HS-27A (cell line): Measurements from ENCODE around the gene CAPN9.
"Not testable (repeated sequence)": the region's sequence is repeated elsewhere in the genome, so short reads cannot be mapped to it uniquely, and the experiment has no call there.

Source experiments
- DNase-seq: peaks from one replicate; pipeline ENCODE4 v3.0.0-alpha.2; 2012; ENCODE audit warnings: low read depth, missing footprints

Gene CAPN9

DNA sequence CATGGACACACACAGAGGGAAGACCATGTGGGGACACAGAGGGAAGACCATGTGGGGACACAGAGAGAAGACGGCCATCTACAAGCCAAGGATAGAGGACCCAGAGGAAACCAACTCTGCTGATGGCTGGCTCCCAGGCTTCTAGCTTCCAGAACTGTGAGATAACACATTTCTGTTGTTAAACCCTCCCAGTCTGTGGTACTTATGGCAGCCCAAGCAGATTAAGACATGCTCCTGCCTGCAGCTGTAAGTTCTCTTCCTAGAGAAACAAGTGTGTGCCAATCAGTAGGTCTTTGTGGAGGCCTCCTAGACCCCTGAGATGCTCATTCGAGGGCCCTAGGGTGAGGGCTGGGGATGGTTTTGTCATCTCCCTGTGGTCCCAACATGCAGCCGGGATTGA is 35.9 kb upstream of the CAPN9 start:
- DNase-seq, result no peak

DNA sequence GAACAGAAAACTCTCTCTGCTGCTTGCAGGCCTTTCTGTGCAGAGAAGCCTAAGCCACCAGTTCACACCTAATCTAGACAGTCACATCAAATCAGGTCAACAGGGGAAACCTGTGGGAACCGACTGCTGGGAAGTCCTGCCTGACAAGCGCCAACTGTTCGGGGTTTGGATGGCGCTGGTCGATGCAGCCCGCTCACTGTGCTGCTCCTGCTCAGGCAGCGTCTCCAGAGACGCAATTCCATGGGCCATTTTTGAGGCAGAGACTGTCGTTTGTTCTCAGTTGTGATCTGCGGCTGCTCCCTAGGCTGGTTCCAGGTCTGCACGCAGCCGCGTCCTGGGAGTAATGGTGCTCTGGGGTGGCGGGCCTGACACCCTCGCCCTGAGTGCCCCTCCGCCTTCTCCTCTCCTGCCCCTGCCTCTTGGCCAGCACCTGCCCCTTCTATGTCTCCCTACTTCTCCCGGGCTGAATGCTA is 34.7 kb upstream of the CAPN9 start:
- DNase-seq, result no peak

DNA sequence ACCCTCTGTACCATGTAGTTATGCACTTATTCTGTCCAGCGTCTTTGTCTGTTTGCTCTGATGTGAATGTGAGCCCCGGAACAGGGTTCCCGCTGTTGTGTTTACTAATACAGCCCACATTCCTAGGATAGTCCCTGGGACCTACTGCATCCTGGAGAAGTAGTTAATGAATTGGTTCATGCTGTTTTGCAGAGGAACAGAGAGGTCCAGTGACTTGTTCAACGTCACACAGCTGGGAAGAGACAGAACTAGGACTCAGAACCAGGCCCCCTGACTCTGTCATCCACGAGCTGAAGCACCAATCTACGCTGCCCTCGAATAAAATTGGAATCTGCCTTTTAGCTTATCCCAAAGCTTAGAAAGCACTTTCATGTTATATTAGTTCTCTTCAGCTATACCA is 34.0 kb upstream of the CAPN9 start:
- no peak for DNase-seq

DNA sequence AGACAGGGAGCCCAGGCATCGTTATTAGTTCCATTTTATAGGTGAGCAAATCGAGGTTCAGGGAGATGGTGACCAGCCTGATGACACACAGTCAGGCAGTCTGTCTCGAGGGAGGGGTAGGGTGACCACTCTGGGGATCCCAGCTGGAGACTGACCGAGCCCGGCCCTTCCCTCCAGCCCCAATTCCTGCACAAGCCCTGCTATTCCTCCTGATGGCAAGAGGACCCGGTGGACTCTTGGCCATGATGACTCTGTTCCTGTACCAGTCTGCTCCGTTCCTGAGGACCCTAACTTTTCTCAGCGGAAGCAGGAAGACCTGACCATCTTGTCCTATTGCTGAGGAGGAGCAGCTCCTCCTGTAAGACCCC is 33.7 kb upstream of the CAPN9 start:
- no peak for DNase-seq

DNA sequence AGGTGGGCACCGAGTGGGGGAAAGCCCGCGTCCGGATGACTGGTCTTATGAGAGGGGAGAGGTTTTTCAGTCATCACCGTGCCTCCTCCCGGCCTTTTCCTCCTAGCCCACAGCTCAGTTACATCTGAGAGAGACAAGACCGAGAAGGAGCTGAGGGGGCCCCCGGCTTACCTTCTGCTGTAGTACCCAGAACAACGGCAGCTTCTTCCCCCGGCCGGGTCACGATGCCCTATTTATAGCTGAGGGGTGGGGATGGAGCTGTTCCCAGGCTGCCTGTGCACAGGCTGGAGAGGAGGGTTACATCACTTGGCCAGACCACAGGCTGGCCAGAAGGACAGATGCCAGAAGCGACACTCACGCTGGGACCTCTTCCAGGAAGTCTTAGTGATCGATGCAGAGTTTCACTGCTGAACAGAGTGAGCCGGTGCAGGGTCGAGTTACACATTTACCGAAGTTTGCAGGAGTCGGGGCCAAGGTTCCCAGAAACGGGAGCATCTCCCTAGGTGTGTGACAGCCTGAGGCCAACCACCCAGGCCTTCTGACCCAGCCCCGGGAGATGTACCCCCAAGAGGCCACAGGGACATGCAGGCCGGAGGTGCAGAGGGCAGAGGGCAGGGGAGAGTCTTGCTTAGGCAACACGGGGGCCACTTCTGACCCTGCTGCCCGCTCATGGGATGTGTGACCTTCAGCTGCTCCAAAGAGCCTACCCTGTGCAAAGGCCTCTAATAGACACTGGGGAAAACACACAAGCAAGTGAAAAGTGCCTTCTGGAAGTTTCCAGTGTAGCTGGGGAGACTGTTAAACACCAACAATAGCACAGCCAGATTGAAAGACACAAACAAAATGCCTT is 33.0 kb upstream of the CAPN9 start, which contains the start of gene AGT:
TSS of gene AGT (minus strand) at position 208 of the 850 bp plus-strand sequence. CDS start 3,299 bp downstream, outside the sequence.
- DNase-seq, result peak; percentile 17

DNA sequence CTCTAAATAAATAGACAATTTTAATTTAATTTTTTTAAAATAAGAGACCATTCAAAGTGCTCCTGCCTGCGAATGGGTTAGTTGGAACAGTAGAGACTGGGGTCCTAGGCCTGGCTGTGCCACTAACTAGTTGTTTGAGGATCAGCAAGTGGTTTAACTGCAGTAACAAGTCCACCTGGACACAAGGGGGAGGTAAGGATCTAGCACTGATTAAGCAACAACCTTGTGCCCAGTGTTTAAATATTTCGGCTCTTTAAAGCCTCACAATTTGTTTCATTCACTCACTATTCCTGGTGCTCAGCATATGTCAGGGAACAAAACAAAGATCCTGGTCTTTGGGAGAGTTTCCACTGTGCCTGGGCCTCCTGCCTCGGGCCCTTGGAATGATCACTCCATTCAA is 31.7 kb upstream of the CAPN9 start:
- DNase-seq, result no peak

DNA sequence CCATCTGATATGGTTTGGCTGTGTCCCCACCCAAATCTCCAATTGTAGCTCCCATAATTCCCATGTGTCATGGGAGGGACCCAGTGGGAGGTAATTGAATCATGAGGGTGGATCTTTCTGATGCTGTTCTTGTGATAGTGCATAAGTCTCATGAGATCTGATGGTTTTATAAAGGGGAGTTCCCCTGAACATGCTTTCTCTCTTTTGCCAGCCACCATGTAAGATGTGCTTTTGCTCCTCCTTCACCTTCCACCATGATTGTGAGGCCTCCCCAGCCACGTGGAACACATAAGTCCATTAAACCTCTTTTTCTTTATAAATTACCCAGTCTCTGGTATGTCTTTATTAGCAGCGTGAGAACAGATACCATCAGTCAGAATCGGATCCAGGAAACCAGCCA is 30.7 kb upstream of the CAPN9 start:
- DNase-seq, result not testable (repeated sequence)

DNA sequence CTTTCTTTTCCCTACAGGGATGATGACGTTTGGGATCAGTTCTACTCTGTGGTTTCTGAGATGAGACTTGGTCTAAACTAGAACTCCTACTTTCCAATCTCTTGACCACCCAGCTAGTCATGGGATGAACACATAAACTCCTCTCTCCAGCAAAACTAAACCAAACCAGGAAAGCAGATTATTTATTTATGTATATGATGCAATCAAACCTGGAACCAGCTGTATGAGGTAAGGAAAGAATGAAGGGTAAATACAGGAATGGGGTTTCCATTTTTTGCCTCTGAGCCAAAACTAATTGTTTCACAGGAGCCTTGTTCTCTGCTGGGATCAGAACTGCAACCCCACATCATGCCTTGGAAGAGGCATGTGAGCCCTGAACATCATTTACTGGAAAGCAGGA is 29.9 kb upstream of the CAPN9 start:
- DNase-seq, result no peak

DNA sequence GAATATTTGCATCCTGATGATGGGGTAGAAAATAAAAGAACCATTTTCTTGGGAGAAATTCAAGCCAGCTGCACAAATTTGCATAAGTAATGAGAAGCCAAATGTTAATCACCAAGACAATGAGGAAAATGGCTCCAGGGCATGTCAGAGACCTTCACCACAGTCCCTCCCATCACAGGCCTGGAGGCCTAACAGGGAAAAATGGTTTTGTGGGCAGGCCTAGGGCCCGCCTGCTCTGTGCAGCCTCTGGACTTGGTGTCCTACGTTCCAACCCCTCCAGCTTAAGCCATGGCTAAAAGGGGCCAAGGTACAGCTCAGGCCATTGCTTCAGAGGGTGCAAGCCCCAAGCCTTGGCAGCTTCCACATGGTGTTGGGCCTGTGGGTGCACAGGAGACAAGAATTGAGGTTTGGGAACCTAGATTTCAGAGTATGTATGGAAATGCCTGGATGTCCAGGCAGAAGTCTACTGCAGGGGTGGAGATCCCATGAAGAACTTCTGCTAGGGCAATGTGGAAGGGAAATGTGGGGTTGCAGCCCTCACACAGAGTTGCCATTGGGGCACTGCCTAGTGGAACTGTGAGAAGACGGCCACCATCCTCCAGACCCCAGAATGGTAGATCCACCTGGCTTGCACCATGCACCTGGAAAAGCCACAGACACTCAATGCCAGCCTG is 25.2 kb upstream of the CAPN9 start:
- not testable (repeated sequence) for DNase-seq

DNA sequence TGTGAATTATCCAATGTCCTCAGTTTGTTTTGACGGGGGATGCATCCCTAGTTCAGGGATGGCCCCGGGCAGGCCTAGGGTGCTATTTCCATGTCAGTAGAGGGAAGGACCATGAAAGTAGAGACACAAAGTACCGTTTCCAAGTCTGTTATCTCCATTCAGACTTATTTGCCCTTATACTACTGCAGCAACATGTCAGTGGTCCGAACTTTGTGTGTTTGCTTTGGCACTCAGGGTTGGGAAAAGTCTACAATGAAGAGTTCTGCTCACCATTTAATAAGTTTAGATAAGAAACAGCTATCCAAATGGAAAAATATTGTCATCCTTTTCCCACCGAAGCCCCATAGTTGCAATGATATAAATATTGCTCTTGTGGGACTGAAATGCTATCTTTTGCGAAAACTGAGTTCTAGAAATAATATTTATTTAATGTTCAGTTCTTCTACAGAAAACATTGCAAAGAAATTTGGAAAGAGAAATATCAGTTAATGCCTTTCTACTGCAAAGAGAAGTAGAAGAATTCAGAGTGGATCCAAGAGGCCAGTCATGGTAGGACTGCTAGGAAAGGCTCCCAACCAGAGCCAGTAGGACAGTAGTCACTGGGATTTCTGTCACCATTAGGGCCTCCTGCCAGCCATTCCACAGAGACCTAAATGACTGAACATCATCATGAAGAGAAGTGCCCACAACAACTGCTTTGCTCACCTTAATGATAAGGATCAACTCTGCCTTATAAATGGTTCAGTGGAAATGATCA is 21.8 kb upstream of the CAPN9 start:
- no peak for DNase-seq

DNA sequence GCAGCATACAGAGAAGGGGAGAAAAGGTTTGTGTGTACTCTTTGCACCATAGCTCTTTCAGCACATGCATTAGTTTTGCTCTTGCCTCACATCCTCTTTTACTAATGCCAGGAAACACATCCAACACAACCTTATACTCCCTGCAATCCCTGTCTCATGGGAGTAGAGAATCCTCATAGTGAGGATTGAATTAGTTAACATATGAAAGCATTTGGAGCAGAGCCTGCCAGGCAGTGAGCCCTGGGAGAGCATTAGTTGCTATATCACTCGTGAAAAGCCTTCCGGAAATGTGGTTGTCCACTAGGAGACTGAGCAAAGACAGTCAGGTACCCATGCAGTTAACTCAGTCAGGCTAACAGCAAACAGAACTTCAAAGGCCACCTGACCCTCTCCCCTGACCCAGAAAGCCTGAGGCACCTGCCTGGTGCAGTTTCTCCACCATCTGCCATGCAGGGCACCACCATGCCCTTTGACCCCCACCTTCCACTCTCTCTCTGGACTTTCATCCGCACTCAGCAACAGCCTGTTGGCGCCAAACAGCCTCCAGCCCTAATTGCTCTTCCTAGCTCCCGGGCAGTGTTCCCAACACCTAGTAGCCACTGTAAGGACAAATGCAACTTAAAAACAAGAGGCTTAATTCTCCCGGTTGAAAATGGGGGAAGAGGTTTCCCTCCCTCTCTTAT is 18.3 kb upstream of the CAPN9 start:
- no peak for DNase-seq

DNA sequence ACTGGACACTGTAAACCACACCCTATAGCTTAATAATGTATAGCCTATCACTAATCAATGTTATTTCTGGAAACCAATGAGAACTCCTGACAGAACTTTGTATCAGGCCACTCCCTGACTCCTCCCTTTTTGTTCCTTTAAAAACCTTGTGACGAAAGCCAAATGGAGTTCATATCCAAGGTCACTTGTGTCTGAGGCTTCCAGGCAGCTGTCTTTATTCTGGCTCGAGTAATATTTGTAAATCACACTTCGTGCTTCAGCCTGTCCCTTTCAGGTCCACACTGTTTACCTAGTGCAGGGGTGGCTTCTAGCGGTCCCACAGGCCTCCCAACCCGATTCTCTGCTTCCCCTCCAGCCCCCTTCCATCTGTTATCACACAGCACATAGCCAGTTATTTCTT is 16.2 kb upstream of the CAPN9 start:
- no peak for DNase-seq

DNA sequence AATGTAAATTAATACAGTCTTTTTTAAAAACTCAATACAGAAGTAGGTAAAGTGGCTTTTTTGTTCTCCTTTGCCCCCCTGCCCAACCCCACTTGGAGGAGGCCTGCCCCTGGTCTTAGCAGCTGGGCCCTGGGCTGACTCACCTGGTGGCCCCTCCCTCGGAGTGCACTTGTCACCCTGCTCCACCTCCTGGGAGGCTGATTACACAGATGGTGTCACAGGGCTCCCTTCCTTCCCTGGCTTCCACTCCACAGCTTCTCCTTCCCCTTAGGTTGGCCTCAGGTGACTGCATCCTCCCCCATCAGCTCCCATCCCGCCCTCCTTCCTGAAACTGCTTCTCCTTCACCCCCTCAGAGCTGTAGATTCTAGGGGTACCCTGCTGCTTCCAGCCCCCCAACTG is 11.7 kb upstream of the CAPN9 start:
- no peak for DNase-seq

DNA sequence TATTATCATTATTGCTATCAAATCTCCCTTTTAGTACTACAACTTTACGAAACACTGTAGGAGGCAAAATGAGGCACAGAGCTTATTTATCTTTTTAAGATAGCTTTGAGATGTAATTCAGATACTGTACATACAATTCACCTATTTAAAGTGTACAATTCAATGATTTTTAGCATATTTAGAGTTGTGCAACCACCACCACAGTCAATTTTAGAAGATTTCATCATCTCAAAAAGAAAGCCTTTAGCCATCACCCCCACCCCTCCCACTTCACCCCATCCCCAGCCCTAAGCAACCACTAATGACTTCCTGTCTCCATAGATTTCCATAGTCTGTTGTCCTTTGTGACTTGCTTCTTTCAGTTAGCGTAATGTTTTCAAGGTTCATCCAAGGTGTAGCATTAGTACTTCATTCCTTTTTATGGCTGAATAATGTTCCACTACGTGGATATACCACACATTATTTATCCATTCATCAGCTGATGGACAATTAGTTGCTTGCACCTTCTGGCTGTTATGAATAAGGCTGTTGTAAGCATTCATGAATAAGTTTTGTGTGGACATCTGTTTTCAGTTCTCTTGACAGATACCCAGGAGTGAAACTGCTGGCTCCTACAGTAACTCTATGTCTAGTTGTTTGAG is 9.4 kb upstream of the CAPN9 start:
- no peak for DNase-seq

DNA sequence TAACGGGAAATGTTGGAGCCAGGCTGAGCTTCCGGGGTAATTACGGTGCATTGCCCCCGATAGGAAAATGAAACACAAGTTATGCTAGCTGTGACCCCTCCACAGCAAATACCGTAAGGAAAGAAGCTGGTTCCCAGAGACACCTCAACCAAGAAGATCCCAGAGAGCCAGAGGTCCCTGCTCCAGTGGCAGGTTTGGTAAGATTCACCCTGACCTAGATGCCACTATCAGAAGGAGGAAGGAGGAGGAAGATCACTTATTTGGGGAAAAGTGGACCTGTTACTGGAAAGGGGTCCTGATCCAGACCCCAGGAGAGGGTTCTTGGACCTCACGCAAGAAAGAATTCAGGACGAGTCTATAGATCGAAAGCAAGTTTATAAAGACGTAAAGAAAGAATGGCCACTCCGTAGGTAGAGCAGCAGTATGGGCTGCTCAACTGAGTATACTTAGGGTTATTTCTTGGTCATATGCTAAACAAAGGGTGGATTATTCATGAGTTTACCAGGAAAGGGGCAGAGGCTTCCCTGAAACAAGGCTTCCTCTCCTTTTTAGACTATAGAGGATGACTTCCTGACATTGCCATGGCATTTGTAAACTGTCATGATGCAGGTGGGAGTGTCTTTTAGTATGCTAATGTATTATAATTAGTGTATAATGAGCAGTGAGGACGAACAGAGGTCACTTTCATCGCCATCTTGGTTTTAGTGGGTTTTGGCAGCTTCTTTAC is 7.5 kb upstream of the CAPN9 start:
- DNase-seq, result no peak

DNA sequence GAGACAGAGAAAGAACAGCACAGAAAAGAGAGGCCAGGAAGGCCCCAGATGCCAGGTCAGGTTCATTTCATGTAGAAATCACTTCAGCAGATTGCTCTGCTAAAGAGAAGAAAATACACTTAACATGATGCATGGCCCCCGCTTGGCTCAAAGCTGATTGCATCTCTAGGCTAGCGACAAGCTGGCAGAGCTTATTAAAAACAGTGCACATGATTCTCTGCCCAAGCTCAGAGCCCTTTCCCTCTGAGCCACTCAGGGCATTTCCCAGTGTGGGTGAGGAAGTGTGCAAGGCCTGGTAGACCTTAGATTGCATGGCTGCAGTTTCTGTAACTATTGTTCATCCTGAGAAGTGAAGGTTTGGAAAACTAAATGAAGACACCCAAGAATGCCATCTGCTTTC is 3.3 kb upstream of the CAPN9 start:
- no peak for DNase-seq

DNA sequence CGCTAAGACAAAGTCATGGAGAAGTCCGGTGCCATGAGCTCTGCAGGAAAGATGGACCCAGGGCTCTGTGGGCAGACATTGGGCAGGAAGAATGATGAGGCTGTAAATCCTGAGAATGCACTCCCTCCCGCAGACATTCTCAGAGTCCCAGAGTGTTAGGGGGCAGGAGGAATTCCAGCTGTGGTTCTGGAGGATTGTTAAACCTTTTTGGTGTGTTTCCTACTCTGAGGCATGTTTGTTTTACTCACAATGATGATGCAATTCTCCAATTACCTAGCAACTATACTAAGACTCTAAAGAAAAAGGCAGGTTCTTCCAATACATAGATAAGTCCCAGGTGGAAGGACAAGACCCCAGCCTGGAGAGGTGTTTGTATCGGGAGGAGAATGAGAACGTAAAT is 2.8 kb upstream of the CAPN9 start:
- DNase-seq, result no peak

DNA sequence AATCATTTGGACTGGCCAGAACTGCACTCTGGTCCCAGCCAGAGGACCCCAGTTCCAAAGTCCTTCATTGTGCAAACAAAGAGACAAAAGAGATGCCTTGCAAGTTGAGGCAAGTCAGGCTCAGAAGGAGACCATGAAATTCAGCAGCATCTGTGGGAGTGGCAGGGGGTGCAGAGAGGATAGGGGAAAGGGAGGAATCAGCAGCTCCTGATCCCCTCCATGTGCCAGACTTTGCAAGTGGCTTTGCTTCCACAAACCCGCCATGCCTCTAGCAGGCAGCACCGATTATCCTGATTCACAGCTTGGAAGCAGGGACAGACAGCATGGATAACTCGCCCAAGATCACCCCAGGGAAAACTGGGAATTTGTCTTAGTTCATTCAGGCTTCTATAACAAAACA is 2.1 kb upstream of the CAPN9 start:
- DNase-seq, result no peak

DNA sequence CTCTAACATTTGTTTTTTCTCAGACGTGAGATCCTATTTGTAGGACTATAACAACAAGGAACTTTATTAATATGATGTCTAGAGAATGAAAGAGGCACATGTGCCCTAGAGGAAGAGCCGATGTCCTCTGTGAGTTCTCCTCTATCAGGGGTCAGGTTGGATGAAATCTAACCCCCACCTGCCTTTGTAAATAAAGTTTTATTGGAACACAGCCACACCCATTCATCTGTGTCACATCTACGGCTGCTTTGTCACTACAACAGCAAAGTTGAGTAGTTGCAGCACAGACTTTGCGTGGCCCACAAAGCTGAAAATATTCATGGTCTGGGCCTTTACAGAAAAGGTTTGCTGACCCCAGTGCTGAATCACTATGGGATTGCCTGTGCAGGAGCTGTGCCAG is 571 bp upstream of the CAPN9 start:
- no peak for DNase-seq

DNA sequence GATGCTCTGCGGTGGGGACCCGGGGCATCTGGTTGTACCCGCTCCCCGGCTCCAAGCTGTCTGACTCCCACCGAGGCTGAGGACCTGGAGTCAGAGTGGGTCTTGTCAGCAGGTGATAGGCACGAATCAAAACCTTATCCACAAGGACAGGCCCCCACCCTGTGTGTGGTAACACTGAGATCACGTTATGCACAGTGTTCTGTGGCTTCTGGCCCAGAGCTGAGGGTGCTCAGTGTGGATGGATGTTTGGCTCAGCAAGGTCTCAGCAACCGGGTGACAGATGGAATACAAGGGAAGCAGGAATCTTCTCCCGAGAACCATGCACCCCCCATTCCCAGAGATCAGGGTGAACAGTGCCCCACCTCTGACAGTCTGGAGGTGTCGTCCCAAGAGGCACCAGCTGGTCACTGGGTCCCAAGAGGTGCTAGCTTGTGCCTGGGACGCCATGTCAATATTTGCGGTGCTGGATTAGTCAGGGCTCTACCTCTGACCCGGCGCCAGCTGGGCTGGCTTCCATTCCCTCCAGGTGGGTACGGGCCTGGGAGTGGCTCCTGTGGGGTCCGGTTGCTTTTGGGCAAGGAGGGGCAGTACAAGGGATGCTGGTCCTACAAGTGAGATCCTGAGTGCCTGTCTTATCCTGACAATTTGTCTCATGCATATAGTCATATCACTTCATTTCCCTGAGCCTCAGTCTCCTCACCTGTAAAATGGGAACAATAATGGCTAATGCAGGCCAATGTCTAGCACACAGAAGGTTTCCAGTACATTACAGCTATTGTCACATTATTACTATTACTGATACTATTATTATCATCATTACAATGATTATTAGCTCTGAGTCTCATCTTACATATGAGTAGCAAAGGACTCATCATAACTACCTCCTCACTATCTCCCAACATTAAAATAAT is 957 bp downstream of the CAPN9 start:
- DNase-seq, result no peak
